ENCODE measurements around the gene SIGLEC7.

The SIGLEC7 gene

GRCh38 chr19:51142119-51142518, at the start of gene SIGLEC7:
Gene SIGLEC7 (plus strand): TSS chr19:51142301. CDS start chr19:51142370, 69 bp downstream.
- DNase-seq = no peak

- no peak for DNase-seq
Observed at GRCh38 chr19:51093101-51093500, 49.0 kb upstream of the SIGLEC7 start.

- no peak for DNase-seq
Observed at GRCh38 chr19:51093510-51094345, 48.4 kb upstream of the SIGLEC7 start.

GRCh38 chr19:51094696-51095279, 47.3 kb upstream of the SIGLEC7 start:
- peak; percentile 22 for DNase-seq

GRCh38 chr19:51096473-51097165, 45.5 kb upstream of the SIGLEC7 start:
- DNase-seq = no peak

- DNase-seq = peak; percentile 66
Observed at GRCh38 chr19:51097166-51097738, 44.8 kb upstream of the SIGLEC7 start.

GRCh38 chr19:51097796-51098195, 44.3 kb upstream of the SIGLEC7 start:
- no peak for DNase-seq

- DNase-seq = peak; percentile 51
Observed at GRCh38 chr19:51098365-51099046, 43.6 kb upstream of the SIGLEC7 start.

GRCh38 chr19:51099047-51099382, 43.1 kb upstream of the SIGLEC7 start:
- DNase-seq = no peak

GRCh38 chr19:51100601-51101000, 41.5 kb upstream of the SIGLEC7 start:
- no peak for DNase-seq

GRCh38 chr19:51101171-51101865, 40.8 kb upstream of the SIGLEC7 start:
- no peak for DNase-seq

- DNase-seq = no peak
Observed at GRCh38 chr19:51102991-51103390, 39.1 kb upstream of the SIGLEC7 start.

GRCh38 chr19:51103926-51104341, 38.2 kb upstream of the SIGLEC7 start:
- no peak for DNase-seq

GRCh38 chr19:51107406-51108065, 34.6 kb upstream of the SIGLEC7 start:
- peak; percentile 9 for DNase-seq

- peak; percentile 99 for DNase-seq
Observed at GRCh38 chr19:51108066-51108804, 33.9 kb upstream of the SIGLEC7 start, which contains the start of gene CTU1. Gene CTU1 (minus strand): TSS chr19:51108409. CDS start chr19:51104569, 3,840 bp downstream.

- no peak for DNase-seq
Observed at GRCh38 chr19:51108805-51109146, 33.3 kb upstream of the SIGLEC7 start.

- DNase-seq = no peak
Observed at GRCh38 chr19:51110666-51110971, 31.5 kb upstream of the SIGLEC7 start.

GRCh38 chr19:51111606-51112005, 30.5 kb upstream of the SIGLEC7 start:
- DNase-seq = no peak

GRCh38 chr19:51114087-51114729, 27.9 kb upstream of the SIGLEC7 start:
- DNase-seq = no peak

GRCh38 chr19:51116736-51117286, 25.3 kb upstream of the SIGLEC7 start:
- DNase-seq = peak; percentile 38

Data from CD4-positive, alpha-beta T cell treated with Interleukin-12 subunit alpha and Interleukin-12 subunit beta, for 1 hour (primary cell).